GM12801 (cell line): ENCODE data around the gene SKIC8.

Experiments
- TF ChIP-seq, protein P1 (sequence below): IDR thresholded peaks from one replicate; pipeline ENCODE4 v1.5.1; 2011; ENCODE audit warnings: control low read depth; ENCODE audit not compliant: insufficient read length; ENCODE audit errors: extremely low read depth

Gene SKIC8

DNA sequence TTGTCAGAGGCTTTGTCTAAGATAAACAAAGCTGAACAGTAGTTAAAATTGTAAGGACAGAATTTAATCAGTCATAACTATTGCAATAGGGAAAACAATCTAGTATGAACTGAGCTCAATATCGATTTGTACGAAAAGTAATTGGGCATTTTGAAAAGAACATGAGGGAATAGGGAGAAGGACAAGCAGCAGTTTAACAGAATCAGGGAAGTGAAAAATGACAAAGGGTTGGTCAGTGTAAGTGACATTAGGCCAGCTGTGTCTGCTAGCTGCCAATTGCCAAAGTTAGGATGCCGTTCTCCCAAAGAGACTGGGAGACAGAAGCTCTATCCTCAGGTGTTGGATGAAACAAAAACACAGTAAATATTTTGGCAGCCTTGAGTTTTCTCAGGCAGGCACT is 38.3 kb downstream of the SKIC8 start:
- TF ChIP-seq, protein P1, sequence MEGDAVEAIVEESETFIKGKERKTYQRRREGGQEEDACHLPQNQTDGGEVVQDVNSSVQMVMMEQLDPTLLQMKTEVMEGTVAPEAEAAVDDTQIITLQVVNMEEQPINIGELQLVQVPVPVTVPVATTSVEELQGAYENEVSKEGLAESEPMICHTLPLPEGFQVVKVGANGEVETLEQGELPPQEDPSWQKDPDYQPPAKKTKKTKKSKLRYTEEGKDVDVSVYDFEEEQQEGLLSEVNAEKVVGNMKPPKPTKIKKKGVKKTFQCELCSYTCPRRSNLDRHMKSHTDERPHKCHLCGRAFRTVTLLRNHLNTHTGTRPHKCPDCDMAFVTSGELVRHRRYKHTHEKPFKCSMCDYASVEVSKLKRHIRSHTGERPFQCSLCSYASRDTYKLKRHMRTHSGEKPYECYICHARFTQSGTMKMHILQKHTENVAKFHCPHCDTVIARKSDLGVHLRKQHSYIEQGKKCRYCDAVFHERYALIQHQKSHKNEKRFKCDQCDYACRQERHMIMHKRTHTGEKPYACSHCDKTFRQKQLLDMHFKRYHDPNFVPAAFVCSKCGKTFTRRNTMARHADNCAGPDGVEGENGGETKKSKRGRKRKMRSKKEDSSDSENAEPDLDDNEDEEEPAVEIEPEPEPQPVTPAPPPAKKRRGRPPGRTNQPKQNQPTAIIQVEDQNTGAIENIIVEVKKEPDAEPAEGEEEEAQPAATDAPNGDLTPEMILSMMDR, result no peak

DNA sequence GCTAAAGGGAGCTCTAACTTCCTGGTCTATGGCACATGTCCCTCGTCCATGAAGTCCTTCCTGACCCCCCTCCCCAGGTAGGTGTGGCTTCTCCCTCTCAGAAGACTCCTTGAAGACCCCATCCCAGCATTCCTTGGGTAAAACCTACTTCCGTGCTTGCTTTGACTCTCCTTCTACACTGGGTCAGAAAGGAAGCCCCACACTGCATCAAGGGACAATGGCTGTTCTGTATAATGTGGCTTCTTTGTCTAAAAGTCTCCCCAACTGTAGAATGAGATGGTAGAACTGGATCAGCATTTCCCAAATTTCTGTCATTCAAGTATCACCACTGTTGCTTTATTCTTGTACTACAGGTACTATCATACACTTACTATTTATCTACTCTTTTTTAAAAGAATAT is 38.9 kb downstream of the SKIC8 start:
- TF ChIP-seq, protein P1, result no peak

DNA sequence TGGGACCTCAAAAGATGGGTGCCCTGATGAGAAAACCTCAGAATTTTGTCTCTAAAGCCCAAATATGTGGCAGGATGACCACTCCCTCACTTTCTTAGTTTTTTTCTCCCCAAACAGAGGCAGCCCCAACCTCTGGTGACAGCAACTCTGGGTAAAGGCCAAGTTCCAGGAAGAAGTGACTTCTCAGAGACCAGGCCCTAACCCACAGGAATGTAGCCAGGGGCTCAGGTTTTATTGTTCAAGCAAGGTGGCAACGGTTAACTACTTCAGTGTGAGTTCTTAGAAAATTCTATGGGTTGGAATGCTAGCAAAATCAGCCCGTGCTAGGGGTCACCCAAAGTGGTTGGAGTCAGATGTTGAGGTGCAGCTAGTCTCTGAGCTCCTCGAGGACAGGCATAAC is 40.2 kb downstream of the SKIC8 start:
- TF ChIP-seq, protein P1, result no peak

DNA sequence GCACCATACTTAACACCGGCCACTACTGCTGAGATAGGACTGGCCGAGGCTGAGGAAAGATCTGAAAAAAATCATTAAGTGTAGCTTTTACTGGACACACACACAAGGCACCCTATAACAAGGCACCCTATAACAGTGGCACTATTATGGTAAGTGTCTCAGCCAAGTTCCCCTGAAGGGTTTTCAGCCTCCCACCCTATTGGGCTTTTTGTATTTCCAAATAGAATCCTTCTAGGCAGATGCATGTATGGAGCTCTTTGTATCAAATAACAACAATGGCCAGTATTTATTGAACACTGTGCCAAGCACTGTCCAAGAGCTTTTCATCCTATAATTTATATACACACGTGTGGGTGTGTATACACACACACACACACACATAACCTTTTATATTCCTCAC is 41.7 kb downstream of the SKIC8 start:
- TF ChIP-seq, protein P1, result no peak

DNA sequence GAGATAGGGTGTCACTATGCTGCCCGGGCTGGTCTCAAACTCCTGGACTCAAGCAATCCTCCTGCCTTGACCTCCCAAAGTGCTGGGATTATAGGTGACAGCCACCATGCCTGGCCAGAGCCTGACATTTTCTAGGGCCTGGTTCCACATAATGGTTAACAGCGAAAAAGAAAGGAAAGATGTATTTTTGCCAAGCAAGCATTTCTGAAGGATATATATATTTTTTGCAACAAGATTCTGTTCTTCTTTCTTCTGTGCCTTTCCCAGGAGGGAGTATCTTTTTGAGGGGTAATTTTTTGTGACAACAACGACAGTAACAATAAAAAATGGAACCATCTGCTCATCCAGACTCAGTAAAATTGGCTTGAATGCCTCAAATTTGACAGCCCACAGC is 43.4 kb downstream of the SKIC8 start:
- TF ChIP-seq, protein P1, result no peak

DNA sequence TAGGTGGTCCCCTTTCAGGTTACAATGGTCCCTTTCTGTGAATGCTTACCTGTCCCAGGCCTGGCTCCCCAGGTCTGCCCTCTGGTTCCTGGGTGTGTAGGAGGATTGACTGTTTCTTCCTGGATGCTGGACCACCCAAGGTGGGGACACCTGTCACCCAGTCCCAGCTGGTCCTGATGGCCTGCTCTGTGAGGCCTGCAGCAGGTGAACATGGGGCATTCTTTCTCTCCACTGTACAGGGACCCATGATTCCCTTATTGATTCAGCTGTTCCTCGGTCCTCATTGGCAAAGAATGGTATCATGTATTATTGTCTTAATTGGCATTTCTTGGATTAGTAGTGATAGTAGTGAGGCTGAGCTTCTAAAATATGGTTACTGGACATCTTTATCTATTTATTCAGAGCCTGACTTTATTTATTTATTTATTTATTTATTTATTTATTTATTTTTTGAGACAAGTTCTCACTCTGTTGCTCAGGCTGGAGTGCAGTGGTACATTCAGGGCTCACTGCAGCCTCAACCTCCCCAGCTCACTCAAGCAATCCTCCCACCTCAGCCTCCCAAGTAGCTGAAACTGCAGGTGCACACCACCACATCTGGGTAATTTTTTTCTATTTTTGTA is 43.9 kb downstream of the SKIC8 start:
- TF ChIP-seq, protein P1, result no peak

DNA sequence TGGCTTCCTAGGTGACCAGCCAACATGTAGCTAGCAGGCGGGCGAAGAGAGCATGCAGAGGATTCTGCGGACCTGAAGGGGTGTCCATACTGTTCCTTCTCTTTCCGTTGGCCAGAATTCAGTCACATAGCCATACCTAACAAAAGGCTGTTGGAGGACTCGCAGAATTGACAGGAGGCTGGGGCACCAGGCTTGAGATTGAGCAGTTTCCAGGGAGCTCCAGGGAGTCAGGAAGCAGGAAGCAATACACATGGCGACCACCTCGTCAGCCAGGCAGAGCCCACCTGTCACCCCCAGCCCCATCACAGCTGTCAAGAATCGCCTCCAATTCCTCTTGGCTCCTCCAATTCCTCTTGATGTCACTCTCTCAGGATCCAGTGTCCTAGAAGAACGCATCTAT is 48.3 kb downstream of the SKIC8 start:
- TF ChIP-seq, protein P1, result no peak
